Vagina (tissue), 2 donors: Measurements from ENCODE around the gene OOSP4A. TPM values are rescaled to one million over a fixed set of nuclear protein-coding genes. Genes with fewer than 3 reads are reported as not detected.

Experiments
- DNase-seq, 2 donors: peaks; one replicate each; pipeline ENCODE4 v3.0.0-alpha.2; 2017; ENCODE audit errors: extremely low spot score in 2 of 2
- H3K27ac ChIP-seq: fragments of 200-600 bp; sonication (generic); one replicate; pipeline ENCODE4 v1.5.1; 2019
- H3K27me3 ChIP-seq: fragments of 200-600 bp; sonication (generic); one replicate; pipeline ENCODE4 v1.5.1; 2019
- H3K36me3 ChIP-seq, 2 donors: fragments of 200-600 bp; sonication (generic); one replicate each; pipeline ENCODE4 v1.5.1; 2017 to 2019
- H3K4me1 ChIP-seq: fragments of 200-600 bp; sonication (generic); one replicate; pipeline ENCODE4 v1.5.1; 2019
- H3K4me3 ChIP-seq, 2 donors: fragments of 200-600 bp; sonication (generic); 1 replicate in 1 of 2; 2 replicates in 1 of 2; pipeline ENCODE4 v1.5.1; 2016 to 2019
- H3K9me3 ChIP-seq: fragments of 200-600 bp; sonication (generic); one replicate; pipeline ENCODE4 v1.5.1; 2019
- POLR2A ChIP-seq, 2 donors: fragments of 450-650 bp; IDR thresholded peaks; one replicate each; pipeline ENCODE4 v1.6.1; 2017; ENCODE audit warnings: antibody characterized with exemption in 2 of 2, mild to moderate bottlenecking in 2 of 2, moderate library complexity in 2 of 2
- POLR2AphosphoS5 ChIP-seq, 2 donors: sonication (generic); formaldehyde crosslinking; IDR thresholded peaks; one replicate each; pipeline ENCODE4 v1.9.0; 2017; ENCODE audit warnings: antibody characterized with exemption in 2 of 2, mild to moderate bottlenecking in 2 of 2, low read depth in 1 of 2; ENCODE audit not compliant: insufficient read depth in 1 of 2
- intact Hi-C: fragments of 100-400 bp; cut with DNase I; formaldehyde crosslinking; loops from one replicate; pipeline ENCODE4 v1.15.1; 2023
- total RNA-seq: library from RNA; depleted of rRNA; stranded (reverse); fragments of >200 nt; gene quantifications from one replicate; pipeline ENCODE4 v1.2.3, GENCODE V29; 2016
- TF ChIP-seq, protein P1 (sequence below), 3 experiments: fragments of 450-650 bp in 2 of 3; fragments of 200-600 bp in 1 of 3; sonication (generic) in 1 of 3; IDR thresholded peaks; one replicate each; pipeline ENCODE4 v1.5.1; 2017 to 2019; ENCODE audit warnings: antibody characterized with exemption in 3 of 3, mild to moderate bottlenecking in 2 of 3, moderate library complexity in 2 of 3

The OOSP4A gene
- total RNA-seq, 1 donor from 2014 or later: not detected

DNA sequence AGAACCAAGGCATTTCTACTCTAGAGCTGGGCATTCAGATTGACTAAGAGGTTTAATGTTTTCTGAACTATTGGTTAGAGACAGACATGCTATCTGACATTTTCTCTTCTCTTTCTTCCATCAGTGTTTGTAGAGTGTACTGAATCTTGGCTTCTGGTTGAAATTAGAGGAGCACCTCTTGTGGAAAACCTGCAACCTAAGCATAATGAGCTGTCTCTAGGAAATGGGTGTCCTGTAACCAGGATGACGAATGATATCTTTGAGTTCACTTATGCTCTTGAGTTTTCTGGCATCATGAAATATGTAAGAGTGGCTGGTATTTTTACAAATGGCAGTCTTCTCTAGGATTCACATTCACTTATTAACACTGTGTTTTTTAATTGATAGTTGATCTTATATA, 19.4 kb downstream of the OOSP4A start:
- TF ChIP-seq, protein P1, sequence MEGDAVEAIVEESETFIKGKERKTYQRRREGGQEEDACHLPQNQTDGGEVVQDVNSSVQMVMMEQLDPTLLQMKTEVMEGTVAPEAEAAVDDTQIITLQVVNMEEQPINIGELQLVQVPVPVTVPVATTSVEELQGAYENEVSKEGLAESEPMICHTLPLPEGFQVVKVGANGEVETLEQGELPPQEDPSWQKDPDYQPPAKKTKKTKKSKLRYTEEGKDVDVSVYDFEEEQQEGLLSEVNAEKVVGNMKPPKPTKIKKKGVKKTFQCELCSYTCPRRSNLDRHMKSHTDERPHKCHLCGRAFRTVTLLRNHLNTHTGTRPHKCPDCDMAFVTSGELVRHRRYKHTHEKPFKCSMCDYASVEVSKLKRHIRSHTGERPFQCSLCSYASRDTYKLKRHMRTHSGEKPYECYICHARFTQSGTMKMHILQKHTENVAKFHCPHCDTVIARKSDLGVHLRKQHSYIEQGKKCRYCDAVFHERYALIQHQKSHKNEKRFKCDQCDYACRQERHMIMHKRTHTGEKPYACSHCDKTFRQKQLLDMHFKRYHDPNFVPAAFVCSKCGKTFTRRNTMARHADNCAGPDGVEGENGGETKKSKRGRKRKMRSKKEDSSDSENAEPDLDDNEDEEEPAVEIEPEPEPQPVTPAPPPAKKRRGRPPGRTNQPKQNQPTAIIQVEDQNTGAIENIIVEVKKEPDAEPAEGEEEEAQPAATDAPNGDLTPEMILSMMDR (IDR thresholded peaks at IDR 0.05): no peak
- TF ChIP-seq POLR2AphosphoS5 (IDR thresholded peaks at IDR 0.05; ENCODE audit: insufficient read depth in 1 of 2, low read depth in 1 of 2) (no peak), POLR2A (IDR thresholded peaks at IDR 0.05) (no peak)
- no peak overlapping the region for H3K4me3 ChIP-seq
- H3K27me3 ChIP-seq: no peaks in the 10 kb centered on the region
- H3K4me1 ChIP-seq: no peaks in the 10 kb centered on the region
- H3K36me3 ChIP-seq: no peaks in the 10 kb centered on the region
- H3K9me3 ChIP-seq: no peaks in the 10 kb centered on the region
- DNase-seq: no peak
- no peak overlapping the region for H3K27ac ChIP-seq
- intact Hi-C loops: no loop called here

DNA sequence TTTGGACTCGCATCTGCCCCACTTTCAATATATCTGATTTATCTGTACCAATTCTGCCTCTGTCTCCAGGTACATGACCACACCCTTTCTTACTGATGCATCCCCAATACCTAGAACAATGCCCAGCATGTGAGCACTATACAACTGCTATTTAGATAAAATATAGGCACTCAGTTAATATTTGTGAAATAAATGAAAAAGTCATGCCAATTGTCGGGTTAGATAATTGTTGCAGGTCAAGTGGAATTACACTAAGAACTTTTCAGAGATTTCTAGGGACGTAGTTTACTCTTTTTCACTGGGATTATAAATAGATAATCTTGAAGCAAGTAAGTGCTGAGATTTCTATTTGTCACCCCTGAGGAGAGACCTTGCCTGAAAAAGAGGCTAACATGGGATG, 20.5 kb downstream of the OOSP4A start:
- H3K36me3 ChIP-seq: no peaks in the 10 kb centered on the region
- no peaks in the 10 kb centered on the region for H3K4me1 ChIP-seq
- no peaks in the 10 kb centered on the region for H3K9me3 ChIP-seq
- no peak overlapping the region for H3K4me3 ChIP-seq
- intact Hi-C loops: no loop called here
- TF ChIP-seq, protein P1 (IDR thresholded peaks at IDR 0.05): no peak
- no peak for TF ChIP-seq POLR2A (IDR thresholded peaks at IDR 0.05)
- no peak for TF ChIP-seq POLR2AphosphoS5 (IDR thresholded peaks at IDR 0.05; ENCODE audit: insufficient read depth in 1 of 2, low read depth in 1 of 2)
- no peak overlapping the region for H3K27ac ChIP-seq
- DNase-seq: no peak
- H3K27me3 ChIP-seq: no peaks in the 10 kb centered on the region

GRCh38 chr11:59990421-59990820, 26.6 kb downstream of the OOSP4A start:
- no peaks in the 10 kb centered on the region for H3K4me1 ChIP-seq
- intact Hi-C loops: no loop called here
- DNase-seq: no peak
- no peak overlapping the region for H3K4me3 ChIP-seq
- no peaks in the 10 kb centered on the region for H3K27me3 ChIP-seq
- no peaks in the 10 kb centered on the region for H3K9me3 ChIP-seq
- H3K27ac ChIP-seq: no peak overlapping the region
- H3K36me3 ChIP-seq: no peaks in the 10 kb centered on the region
- TF ChIP-seq, protein P1 (IDR thresholded peaks at IDR 0.05): no peak
- TF ChIP-seq POLR2A (IDR thresholded peaks at IDR 0.05) (no peak), POLR2AphosphoS5 (IDR thresholded peaks at IDR 0.05; ENCODE audit: insufficient read depth in 1 of 2, low read depth in 1 of 2) (no peak)

DNA sequence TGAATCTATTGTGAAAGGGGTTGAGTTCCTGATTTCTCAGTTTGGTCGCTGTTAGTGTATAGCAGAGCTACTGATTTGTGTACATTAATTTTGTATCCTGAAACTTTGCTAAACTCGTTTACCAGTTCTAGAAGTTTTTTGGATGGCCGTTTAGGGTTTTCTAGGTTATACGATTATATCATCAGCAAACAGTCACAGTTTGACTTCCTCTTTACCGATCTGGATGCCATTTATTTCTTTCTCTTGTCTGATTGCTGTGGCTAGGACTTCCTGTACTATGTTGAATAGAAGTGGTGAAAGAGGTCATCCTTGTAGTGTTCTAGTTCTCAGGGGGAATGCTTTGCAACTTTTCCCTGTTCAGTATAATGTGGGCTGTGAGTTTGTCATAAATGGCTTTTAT, 28.6 kb downstream of the OOSP4A start:
- no peak overlapping the region for H3K4me3 ChIP-seq
- intact Hi-C loops: no loop called here
- TF ChIP-seq, protein P1 (IDR thresholded peaks at IDR 0.05): no peak
- TF ChIP-seq POLR2A (IDR thresholded peaks at IDR 0.05): no peak
- TF ChIP-seq POLR2AphosphoS5 (IDR thresholded peaks at IDR 0.05; ENCODE audit: insufficient read depth in 1 of 2, low read depth in 1 of 2): no peak
- no peaks in the 10 kb centered on the region for H3K9me3 ChIP-seq
- H3K27ac ChIP-seq: no peak overlapping the region
- no peak for DNase-seq
- H3K36me3 ChIP-seq: no peaks in the 10 kb centered on the region
- H3K27me3 ChIP-seq: no peaks in the 10 kb centered on the region
- H3K4me1 ChIP-seq: no peaks in the 10 kb centered on the region

- no peak for DNase-seq
- Histone ChIP-seq H3K27me3 (no peaks in the 10 kb centered on the region), H3K9me3 (no peaks in the 10 kb centered on the region), H3K4me3 (no peak overlapping the region), H3K36me3 (no peaks in the 10 kb centered on the region), H3K27ac (no peak overlapping the region), H3K4me1 (no peaks in the 10 kb centered on the region)
- no peak for TF ChIP-seq POLR2A (IDR thresholded peaks at IDR 0.05)
- TF ChIP-seq POLR2AphosphoS5 (IDR thresholded peaks at IDR 0.05; ENCODE audit: insufficient read depth in 1 of 2, low read depth in 1 of 2): no peak
- TF ChIP-seq, protein P1 (IDR thresholded peaks at IDR 0.05): no peak
- intact Hi-C loops: no loop called here
Observed at GRCh38 chr11:59997800-59998199, 34.0 kb downstream of the OOSP4A start.
